GM19099 (cell line): ENCODE data around the gene SERINC4.

ENCODE experiments used
- POLR2A ChIP-seq: IDR thresholded peaks from 3 replicates; pipeline ENCODE4 v1.6.1; 2011; ENCODE audit warnings: low read depth; ENCODE audit not compliant: insufficient read length; ENCODE audit errors: extremely low read depth

SERINC4 gene

GRCh38 chr15:43771816-43772215 lies 28.2 kb downstream of the SERINC4 start:
- TF ChIP-seq POLR2A = no peak

- no peak for TF ChIP-seq POLR2A
These were observed 30.3 kb downstream of the SERINC4 start for GRCh38 chr15:43769584-43770228.

GRCh38 chr15:43763819-43764446 lies 36.1 kb downstream of the SERINC4 start:
- no peak for TF ChIP-seq POLR2A

GRCh38 chr15:43762824-43763223 lies 37.2 kb downstream of the SERINC4 start:
- TF ChIP-seq POLR2A = no peak

- no peak for TF ChIP-seq POLR2A
These were observed 48.1 kb downstream of the SERINC4 start for GRCh38 chr15:43751885-43752284.

- no peak for TF ChIP-seq POLR2A
These were observed 50.2 kb downstream of the SERINC4 start for GRCh38 chr15:43749690-43750345.

GRCh38 chr15:43748376-43748775 lies 51.6 kb downstream of the SERINC4 start:
- no peak for TF ChIP-seq POLR2A

GRCh38 chr15:43746245-43746902 lies 53.6 kb downstream of the SERINC4 start, which contains the start of gene PDIA3:
PDIA3 (plus strand) TSS chr15:43746438; CDS start chr15:43746540, 102 bp downstream.
- peak; percentile 89 for TF ChIP-seq POLR2A
